ENCODE measurements around the gene TRAPPC2. TPM values are rescaled to one million over a fixed set of nuclear protein-coding genes. Genes with fewer than 3 reads are reported as not detected.

TRAPPC2 gene
- 17.2 and 17.6 TPM in 2 replicates for total RNA-seq (2014; rRNA removed; shearing (Covaris generic))

GRCh38 chrX:13734278-13735172 is at the start of gene TRAPPC2, which contains the start of gene OFD1:
TSS of gene TRAPPC2 (minus strand) at chrX:13734620. CDS start at chrX:13719963, 14,657 bp downstream.
TSS of gene OFD1 (plus strand) at chrX:13734748. CDS start at chrX:13735072, 324 bp downstream.
- in situ Hi-C loops (cut with HindIII; ENCODE audit: low sequenced_read_pairs), result no loop called here
- DNase-seq (ENCODE audit: low spot score), result peak; percentile 94

GRCh38 chrX:13780868-13781427 is 46.5 kb upstream of the TRAPPC2 start:
- in situ Hi-C loops (cut with HindIII; ENCODE audit: low sequenced_read_pairs), result no loop called here
- peak; percentile 37 for DNase-seq (ENCODE audit: low spot score)

GRCh38 chrX:13778916-13779315 is 44.5 kb upstream of the TRAPPC2 start:
- in situ Hi-C loops (cut with HindIII; ENCODE audit: low sequenced_read_pairs), result no loop called here
- DNase-seq (ENCODE audit: low spot score), result no peak

GRCh38 chrX:13776387-13776786 is 42.0 kb upstream of the TRAPPC2 start:
- in situ Hi-C loops (cut with HindIII; ENCODE audit: low sequenced_read_pairs), result no loop called here
- DNase-seq (ENCODE audit: low spot score), result no peak

- in situ Hi-C loops (cut with HindIII; ENCODE audit: low sequenced_read_pairs), result no loop called here
- DNase-seq (ENCODE audit: low spot score), result no peak
Measured at GRCh38 chrX:13775837-13776236, 41.4 kb upstream of the TRAPPC2 start.

GRCh38 chrX:13774696-13775095 is 40.3 kb upstream of the TRAPPC2 start:
- in situ Hi-C loops (cut with HindIII; ENCODE audit: low sequenced_read_pairs), result no loop called here
- DNase-seq (ENCODE audit: low spot score), result no peak

GRCh38 chrX:13770013-13770535 is 35.7 kb upstream of the TRAPPC2 start:
- no peak for DNase-seq (ENCODE audit: low spot score)
- in situ Hi-C loops (cut with HindIII; ENCODE audit: low sequenced_read_pairs), result no loop called here

- DNase-seq (ENCODE audit: low spot score), result no peak
- in situ Hi-C loops (cut with HindIII; ENCODE audit: low sequenced_read_pairs), result no loop called here
Measured at GRCh38 chrX:13768939-13769338, 34.5 kb upstream of the TRAPPC2 start.

GRCh38 chrX:13764765-13765164 is 30.3 kb upstream of the TRAPPC2 start:
- peak; percentile 86 for DNase-seq (ENCODE audit: low spot score)
- in situ Hi-C loops (cut with HindIII; ENCODE audit: low sequenced_read_pairs), result no loop called here

- no peak for DNase-seq (ENCODE audit: low spot score)
Measured at GRCh38 chrX:13764281-13764680, 29.9 kb upstream of the TRAPPC2 start.

GRCh38 chrX:13763489-13763888 is 29.1 kb upstream of the TRAPPC2 start:
- no peak for DNase-seq (ENCODE audit: low spot score)
- in situ Hi-C loops (cut with HindIII; ENCODE audit: low sequenced_read_pairs), result no loop called here

More at GRCh38 chrX:13764281-13764680, 29.9 kb upstream of the TRAPPC2 start:
- in situ Hi-C loops (cut with HindIII; ENCODE audit: low sequenced_read_pairs), result no loop called here

GRCh38 chrX:13761606-13762414 is 27.4 kb upstream of the TRAPPC2 start:
- in situ Hi-C loops (cut with HindIII; ENCODE audit: low sequenced_read_pairs), result no loop called here
- DNase-seq (ENCODE audit: low spot score), result no peak

- DNase-seq (ENCODE audit: low spot score), result no peak
- in situ Hi-C loops (cut with HindIII; ENCODE audit: low sequenced_read_pairs), result no loop called here
Measured at GRCh38 chrX:13760426-13760825, 26.0 kb upstream of the TRAPPC2 start.

- DNase-seq (ENCODE audit: low spot score), result no peak
- in situ Hi-C loops (cut with HindIII; ENCODE audit: low sequenced_read_pairs), result no loop called here
Measured at GRCh38 chrX:13759152-13759718, 24.8 kb upstream of the TRAPPC2 start.

- in situ Hi-C loops (cut with HindIII; ENCODE audit: low sequenced_read_pairs), result no loop called here
- no peak for DNase-seq (ENCODE audit: low spot score)
Measured at GRCh38 chrX:13756381-13756780, 22.0 kb upstream of the TRAPPC2 start.

GRCh38 chrX:13755254-13755653 is 20.8 kb upstream of the TRAPPC2 start:
- in situ Hi-C loops (cut with HindIII; ENCODE audit: low sequenced_read_pairs), result no loop called here
- DNase-seq (ENCODE audit: low spot score), result no peak

- DNase-seq (ENCODE audit: low spot score), result no peak
- in situ Hi-C loops (cut with HindIII; ENCODE audit: low sequenced_read_pairs), result no loop called here
Measured at GRCh38 chrX:13754765-13755164, 20.3 kb upstream of the TRAPPC2 start.

- DNase-seq (ENCODE audit: low spot score), result no peak
- in situ Hi-C loops (cut with HindIII; ENCODE audit: low sequenced_read_pairs), result no loop called here
Measured at GRCh38 chrX:13752646-13753045, 18.2 kb upstream of the TRAPPC2 start.

- in situ Hi-C loops (cut with HindIII; ENCODE audit: low sequenced_read_pairs), result no loop called here
- DNase-seq (ENCODE audit: low spot score), result no peak
Measured at GRCh38 chrX:13752141-13752540, 17.7 kb upstream of the TRAPPC2 start.

All from G401 (cell line).